ENCODE data around the gene RAB11A.

Gene RAB11A

DNA sequence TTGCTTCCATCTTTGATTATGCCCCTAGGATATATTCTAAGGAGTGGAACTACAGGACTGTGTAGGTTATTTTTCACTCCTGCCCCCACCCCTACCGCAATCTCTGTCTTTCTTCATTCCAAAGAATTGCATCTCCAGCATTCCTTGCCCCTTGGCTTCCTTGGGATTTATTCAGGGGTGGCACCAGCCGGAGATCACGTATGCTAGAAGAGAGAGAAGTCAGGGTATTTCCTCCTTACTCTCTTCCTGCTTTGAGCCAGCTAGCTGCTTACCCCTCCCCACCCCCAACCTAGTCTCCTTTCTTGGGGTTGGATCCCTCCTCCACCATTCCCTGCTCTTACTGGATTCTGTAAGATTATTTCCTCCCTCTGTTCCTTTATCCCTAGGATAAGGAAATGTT lies 42.2 kb upstream of the RAB11A start:
- ATAC-seq = no peak

DNA sequence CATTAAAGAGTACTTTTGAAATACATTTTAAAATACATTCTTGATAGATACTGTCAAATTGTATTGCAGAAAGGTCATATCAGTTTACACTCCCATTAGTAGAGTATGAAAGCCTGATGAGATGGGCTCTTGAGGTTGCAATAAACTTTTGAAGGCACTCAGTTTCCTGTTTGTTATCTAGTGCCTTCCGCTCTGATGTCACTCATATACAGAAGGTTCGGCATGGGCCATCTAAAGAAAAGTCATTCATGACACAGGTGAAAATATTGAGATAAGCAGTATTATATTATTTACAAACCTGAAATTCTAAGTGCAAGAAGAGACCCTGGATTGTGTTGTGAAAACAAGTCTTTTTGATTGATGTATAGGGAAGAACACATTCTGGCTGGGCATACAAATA lies 40.7 kb upstream of the RAB11A start:
- TF ChIP-seq ESRRG (CRISPR knock-in tag; IDR thresholded peaks at IDR 0.05) = no peak
- no peak for TF ChIP-seq ZNF8 (CRISPR knock-in tag; IDR thresholded peaks at IDR 0.05)
- TF ChIP-seq ZNF70 (CRISPR knock-in tag; IDR thresholded peaks at IDR 0.05) = no peak
- TF ChIP-seq OSR1 (CRISPR knock-in tag; IDR thresholded peaks at IDR 0.05) = no peak
- TF ChIP-seq ZNF565 (CRISPR knock-in tag; conservative IDR thresholded peaks at IDR 0.05; ENCODE audit: low read depth) = no peak
- TF ChIP-seq, protein P1, sequence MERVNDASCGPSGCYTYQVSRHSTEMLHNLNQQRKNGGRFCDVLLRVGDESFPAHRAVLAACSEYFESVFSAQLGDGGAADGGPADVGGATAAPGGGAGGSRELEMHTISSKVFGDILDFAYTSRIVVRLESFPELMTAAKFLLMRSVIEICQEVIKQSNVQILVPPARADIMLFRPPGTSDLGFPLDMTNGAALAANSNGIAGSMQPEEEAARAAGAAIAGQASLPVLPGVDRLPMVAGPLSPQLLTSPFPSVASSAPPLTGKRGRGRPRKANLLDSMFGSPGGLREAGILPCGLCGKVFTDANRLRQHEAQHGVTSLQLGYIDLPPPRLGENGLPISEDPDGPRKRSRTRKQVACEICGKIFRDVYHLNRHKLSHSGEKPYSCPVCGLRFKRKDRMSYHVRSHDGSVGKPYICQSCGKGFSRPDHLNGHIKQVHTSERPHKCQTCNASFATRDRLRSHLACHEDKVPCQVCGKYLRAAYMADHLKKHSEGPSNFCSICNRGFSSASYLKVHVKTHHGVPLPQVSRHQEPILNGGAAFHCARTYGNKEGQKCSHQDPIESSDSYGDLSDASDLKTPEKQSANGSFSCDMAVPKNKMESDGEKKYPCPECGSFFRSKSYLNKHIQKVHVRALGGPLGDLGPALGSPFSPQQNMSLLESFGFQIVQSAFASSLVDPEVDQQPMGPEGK (CRISPR knock-in tag; IDR thresholded peaks at IDR 0.05; ENCODE audit: borderline replicate concordance) = no peak
- no peak for TF ChIP-seq PPARA (CRISPR knock-in tag; IDR thresholded peaks at IDR 0.05; ENCODE audit: borderline replicate concordance)
- TF ChIP-seq ISL1 (CRISPR knock-in tag; IDR thresholded peaks at IDR 0.05) = no peak
- TF ChIP-seq TOX (CRISPR knock-in tag; IDR thresholded peaks at IDR 0.05; ENCODE audit: borderline replicate concordance) = no peak
- TF ChIP-seq ARNTL (CRISPR knock-in tag; IDR thresholded peaks at IDR 0.05; ENCODE audit: borderline replicate concordance, low read depth) = no peak
- TF ChIP-seq GLIS3 (CRISPR knock-in tag; IDR thresholded peaks at IDR 0.05) = no peak
- TF ChIP-seq SNAI2 (CRISPR knock-in tag; IDR thresholded peaks at IDR 0.05) = no peak
- TF ChIP-seq, protein P2, sequence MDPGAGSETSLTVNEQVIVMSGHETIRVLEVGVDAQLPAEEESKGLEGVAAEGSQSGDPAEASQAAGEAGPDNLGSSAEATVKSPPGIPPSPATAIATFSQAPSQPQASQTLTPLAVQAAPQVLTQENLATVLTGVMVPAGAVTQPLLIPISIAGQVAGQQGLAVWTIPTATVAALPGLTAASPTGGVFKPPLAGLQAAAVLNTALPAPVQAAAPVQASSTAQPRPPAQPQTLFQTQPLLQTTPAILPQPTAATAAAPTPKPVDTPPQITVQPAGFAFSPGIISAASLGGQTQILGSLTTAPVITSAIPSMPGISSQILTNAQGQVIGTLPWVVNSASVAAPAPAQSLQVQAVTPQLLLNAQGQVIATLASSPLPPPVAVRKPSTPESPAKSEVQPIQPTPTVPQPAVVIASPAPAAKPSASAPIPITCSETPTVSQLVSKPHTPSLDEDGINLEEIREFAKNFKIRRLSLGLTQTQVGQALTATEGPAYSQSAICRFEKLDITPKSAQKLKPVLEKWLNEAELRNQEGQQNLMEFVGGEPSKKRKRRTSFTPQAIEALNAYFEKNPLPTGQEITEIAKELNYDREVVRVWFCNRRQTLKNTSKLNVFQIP (CRISPR knock-in tag; IDR thresholded peaks at IDR 0.05; ENCODE audit: borderline replicate concordance, low read depth) = no peak
- TF ChIP-seq, protein P3, sequence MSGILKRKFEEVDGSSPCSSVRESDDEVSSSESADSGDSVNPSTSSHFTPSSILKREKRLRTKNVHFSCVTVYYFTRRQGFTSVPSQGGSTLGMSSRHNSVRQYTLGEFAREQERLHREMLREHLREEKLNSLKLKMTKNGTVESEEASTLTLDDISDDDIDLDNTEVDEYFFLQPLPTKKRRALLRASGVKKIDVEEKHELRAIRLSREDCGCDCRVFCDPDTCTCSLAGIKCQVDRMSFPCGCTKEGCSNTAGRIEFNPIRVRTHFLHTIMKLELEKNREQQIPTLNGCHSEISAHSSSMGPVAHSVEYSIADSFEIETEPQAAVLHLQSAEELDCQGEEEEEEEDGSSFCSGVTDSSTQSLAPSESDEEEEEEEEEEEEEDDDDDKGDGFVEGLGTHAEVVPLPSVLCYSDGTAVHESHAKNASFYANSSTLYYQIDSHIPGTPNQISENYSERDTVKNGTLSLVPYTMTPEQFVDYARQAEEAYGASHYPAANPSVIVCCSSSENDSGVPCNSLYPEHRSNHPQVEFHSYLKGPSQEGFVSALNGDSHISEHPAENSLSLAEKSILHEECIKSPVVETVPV (CRISPR knock-in tag; IDR thresholded peaks at IDR 0.05) = no peak
- TF ChIP-seq CSDC2 (CRISPR knock-in tag; IDR thresholded peaks at IDR 0.05) = no peak
- TF ChIP-seq, protein P4, sequence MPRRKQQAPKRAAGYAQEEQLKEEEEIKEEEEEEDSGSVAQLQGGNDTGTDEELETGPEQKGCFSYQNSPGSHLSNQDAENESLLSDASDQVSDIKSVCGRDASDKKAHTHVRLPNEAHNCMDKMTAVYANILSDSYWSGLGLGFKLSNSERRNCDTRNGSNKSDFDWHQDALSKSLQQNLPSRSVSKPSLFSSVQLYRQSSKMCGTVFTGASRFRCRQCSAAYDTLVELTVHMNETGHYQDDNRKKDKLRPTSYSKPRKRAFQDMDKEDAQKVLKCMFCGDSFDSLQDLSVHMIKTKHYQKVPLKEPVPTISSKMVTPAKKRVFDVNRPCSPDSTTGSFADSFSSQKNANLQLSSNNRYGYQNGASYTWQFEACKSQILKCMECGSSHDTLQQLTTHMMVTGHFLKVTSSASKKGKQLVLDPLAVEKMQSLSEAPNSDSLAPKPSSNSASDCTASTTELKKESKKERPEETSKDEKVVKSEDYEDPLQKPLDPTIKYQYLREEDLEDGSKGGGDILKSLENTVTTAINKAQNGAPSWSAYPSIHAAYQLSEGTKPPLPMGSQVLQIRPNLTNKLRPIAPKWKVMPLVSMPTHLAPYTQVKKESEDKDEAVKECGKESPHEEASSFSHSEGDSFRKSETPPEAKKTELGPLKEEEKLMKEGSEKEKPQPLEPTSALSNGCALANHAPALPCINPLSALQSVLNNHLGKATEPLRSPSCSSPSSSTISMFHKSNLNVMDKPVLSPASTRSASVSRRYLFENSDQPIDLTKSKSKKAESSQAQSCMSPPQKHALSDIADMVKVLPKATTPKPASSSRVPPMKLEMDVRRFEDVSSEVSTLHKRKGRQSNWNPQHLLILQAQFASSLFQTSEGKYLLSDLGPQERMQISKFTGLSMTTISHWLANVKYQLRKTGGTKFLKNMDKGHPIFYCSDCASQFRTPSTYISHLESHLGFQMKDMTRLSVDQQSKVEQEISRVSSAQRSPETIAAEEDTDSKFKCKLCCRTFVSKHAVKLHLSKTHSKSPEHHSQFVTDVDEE (CRISPR knock-in tag; IDR thresholded peaks at IDR 0.05) = no peak
- TF ChIP-seq TCF4 (CRISPR knock-in tag; IDR thresholded peaks at IDR 0.05; ENCODE audit: borderline replicate concordance) = no peak
- TF ChIP-seq BACH2 (CRISPR knock-in tag; IDR thresholded peaks at IDR 0.05; ENCODE audit: borderline replicate concordance) = no peak
- ATAC-seq = no peak

More for the DNA sequence above, 42.2 kb upstream of the RAB11A start:
- TF ChIP-seq TCF4 (CRISPR knock-in tag; IDR thresholded peaks at IDR 0.05; ENCODE audit: borderline replicate concordance) = no peak
- TF ChIP-seq GLIS3 (CRISPR knock-in tag; IDR thresholded peaks at IDR 0.05) = no peak
- no peak for TF ChIP-seq ZNF565 (CRISPR knock-in tag; conservative IDR thresholded peaks at IDR 0.05; ENCODE audit: low read depth)
- TF ChIP-seq ZNF8 (CRISPR knock-in tag; IDR thresholded peaks at IDR 0.05) = no peak
- TF ChIP-seq, protein P1 (CRISPR knock-in tag; IDR thresholded peaks at IDR 0.05; ENCODE audit: borderline replicate concordance) = no peak
- no peak for TF ChIP-seq ZNF70 (CRISPR knock-in tag; IDR thresholded peaks at IDR 0.05)
- no peak for TF ChIP-seq PPARA (CRISPR knock-in tag; IDR thresholded peaks at IDR 0.05; ENCODE audit: borderline replicate concordance)

DNA sequence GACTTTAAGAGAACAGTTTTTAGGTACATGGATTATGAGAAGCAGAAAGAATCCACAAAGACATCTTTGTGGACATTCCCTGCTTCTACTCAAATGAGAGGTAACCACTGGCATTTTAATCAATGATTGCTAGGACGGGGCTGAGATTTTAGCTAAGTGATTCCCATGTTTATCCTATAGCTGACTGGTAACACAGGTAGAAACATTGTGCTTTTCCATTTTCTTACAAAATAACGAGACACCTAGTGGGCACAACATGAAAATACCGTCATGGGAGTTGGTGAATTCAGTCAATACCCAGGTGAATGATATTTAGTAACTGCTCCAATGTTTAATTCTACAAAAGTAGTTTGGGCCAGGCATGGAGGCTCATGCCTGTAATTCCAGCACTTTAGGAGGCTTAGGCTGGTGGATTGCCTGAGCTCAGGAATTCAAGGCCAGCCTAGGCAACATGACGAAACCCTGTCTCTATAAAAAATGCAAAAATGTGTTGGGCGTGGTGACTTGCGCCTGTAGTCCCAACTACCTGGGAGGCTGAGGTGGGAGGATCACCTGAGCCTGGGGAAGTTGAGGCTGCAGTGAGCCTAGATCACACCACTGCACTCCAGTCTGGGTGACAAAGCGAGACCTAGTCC lies 40.0 kb upstream of the RAB11A start:
- peak; percentile 61 for ATAC-seq
- TF ChIP-seq ISL1 (CRISPR knock-in tag; IDR thresholded peaks at IDR 0.05) = no peak
- no peak for TF ChIP-seq OSR1 (CRISPR knock-in tag; IDR thresholded peaks at IDR 0.05)
- TF ChIP-seq ESRRG (CRISPR knock-in tag; IDR thresholded peaks at IDR 0.05) = no peak
- TF ChIP-seq PPARA (CRISPR knock-in tag; IDR thresholded peaks at IDR 0.05; ENCODE audit: borderline replicate concordance) = no peak
- TF ChIP-seq, protein P2 (CRISPR knock-in tag; IDR thresholded peaks at IDR 0.05; ENCODE audit: borderline replicate concordance, low read depth) = no peak
- TF ChIP-seq ZFP3 (CRISPR knock-in tag; IDR thresholded peaks at IDR 0.05) = no peak
- TF ChIP-seq ZFP30 (CRISPR knock-in tag; IDR thresholded peaks at IDR 0.05) = no peak
- TF ChIP-seq TCF4 (CRISPR knock-in tag; IDR thresholded peaks at IDR 0.05; ENCODE audit: borderline replicate concordance) = no peak
- TF ChIP-seq, protein P1 (CRISPR knock-in tag; IDR thresholded peaks at IDR 0.05; ENCODE audit: borderline replicate concordance) = no peak

Measured in SK-N-SH treated with all-trans-retinoic acid at 6 μM for 48 hours (cell line).